Kidney tubule cell (primary cell): ENCODE measurements around the gene PTRHD1.

ENCODE experiments used
- DNase-seq: peaks from one replicate; pipeline ENCODE4 v3.0.0-alpha.2; 2018; ENCODE audit warnings: low spot score

The PTRHD1 gene

DNA sequence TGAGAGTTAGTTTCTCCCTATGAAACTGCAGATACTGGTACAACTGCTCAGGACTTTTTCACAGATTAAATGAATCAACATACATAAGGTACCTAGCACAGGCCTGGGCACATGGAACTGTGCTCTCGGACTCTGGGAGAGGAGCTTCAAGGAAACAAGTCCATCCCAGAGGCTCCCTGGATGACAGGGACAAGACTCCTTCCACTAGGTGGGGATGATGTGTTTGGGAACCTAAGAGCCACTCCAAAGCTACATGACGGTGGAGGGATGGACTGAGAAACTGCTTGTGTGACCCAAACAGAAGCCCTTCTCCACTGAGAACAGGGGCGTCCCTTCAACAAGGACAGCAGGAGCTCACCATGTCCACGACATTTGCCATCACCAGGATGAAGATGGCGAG is 37.2 kb upstream of the PTRHD1 start:
- DNase-seq = no peak

GRCh38 chr2:24828238-24828996 is 35.2 kb upstream of the PTRHD1 start:
- DNase-seq = no peak

DNA sequence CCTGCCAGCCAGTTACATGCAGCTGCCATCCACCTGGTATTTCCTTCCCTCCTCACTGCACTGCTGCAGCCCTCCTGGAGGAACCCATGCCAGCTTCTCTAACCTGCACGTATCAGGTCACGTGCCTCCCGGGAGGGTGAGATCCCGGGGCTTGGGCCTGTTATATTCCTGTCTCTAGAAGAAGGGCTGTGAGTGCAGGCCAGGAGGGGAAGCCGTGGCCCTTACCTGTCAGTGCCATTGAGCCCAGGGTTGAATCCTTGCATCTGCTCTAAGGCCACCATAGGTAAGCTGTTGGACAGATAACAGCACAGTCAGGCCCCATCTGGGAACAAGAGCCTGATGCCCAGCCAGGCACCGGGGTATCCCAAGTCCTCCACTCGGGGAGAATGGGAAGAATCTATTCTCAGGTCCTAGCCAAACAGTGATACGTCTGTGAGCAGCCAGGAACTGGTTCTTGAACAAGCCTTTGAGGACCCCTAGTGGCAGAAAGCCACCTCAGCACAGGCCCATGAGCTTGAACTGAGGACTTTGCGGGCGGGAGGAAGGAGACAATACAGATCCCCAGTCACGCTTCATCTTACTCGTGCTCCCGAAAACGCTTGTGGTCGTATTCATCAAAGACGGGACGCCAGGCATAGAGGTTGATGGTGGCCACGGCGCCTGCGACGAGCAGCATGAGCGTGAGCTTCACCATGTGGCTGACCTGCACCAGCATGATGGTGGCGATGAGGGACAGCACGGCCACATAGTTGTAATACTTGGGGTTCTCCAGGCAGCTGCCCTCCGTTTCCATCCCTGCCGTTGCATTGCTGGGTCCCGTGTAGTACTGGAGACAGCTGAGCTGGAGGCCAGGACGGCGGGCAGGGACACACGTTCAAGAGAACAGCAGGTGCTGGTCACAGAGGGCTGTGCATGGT is 34.4 kb upstream of the PTRHD1 start:
- peak; percentile 84 for DNase-seq

- DNase-seq = no peak
Measured at GRCh38 chr2:24826773-24827145, 33.6 kb upstream of the PTRHD1 start.

GRCh38 chr2:24825883-24826772 is 32.9 kb upstream of the PTRHD1 start:
- DNase-seq = peak; percentile 23

GRCh38 chr2:24824966-24825882 is 32.0 kb upstream of the PTRHD1 start:
- DNase-seq = no peak

DNA sequence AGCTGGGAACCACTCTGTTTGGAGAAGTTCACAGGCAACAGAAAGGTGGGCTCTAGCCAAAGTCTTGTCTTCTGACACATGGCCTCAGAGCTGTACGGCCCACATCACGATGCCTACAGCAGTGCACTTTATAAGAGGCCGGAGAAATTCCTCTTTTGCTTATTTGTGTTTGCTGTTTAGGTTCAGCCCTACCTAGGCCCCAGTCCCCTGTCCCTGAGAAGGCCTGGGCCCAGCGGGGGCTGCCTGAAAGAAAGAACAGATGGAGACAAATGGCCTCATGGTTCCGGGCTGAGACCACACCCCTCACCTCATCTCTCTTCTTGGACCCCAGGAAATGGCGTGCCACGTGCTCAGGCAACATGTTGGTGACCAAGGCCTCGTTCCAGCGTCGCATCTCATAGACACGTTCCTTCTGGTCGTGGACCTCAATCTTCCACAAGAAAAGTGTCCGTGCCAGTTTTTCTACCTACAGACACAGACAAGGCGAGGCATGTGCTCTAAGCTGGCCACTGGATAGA is 30.9 kb upstream of the PTRHD1 start:
- no peak for DNase-seq

DNA sequence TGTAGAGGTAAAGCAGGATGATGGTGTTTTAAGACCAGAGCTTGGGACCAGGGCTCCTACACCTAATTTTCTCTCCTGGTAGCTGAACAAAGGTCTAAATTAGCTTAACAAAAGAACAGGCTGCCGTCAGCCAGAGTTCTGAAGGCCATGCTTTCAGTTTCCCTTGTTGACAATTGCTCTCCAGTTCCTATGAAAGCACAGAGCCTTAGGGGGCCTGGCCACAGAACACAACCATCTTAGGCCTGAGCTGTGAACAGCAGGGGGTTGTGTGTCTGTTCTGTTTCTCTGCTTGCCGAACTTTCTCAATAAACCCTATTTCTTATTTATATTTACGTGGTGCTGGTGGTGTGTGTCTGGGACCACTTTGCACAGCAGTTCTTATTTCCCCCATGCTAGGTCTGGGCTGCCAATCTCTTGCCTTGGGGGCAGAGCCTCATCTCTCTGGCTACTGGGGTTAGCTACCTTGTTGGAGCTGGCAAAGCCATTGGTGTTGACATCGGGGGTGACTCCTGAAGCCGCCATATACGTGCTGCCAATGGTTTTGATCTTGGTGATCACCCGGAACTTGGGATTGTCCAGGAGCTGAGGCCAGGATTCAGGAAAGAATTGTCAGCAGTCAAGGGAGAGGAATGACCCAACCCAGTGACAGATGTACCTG is 29.0 kb upstream of the PTRHD1 start:
- no peak for DNase-seq

- no peak for DNase-seq
Measured at GRCh38 chr2:24821433-24821891, 28.3 kb upstream of the PTRHD1 start.

DNA sequence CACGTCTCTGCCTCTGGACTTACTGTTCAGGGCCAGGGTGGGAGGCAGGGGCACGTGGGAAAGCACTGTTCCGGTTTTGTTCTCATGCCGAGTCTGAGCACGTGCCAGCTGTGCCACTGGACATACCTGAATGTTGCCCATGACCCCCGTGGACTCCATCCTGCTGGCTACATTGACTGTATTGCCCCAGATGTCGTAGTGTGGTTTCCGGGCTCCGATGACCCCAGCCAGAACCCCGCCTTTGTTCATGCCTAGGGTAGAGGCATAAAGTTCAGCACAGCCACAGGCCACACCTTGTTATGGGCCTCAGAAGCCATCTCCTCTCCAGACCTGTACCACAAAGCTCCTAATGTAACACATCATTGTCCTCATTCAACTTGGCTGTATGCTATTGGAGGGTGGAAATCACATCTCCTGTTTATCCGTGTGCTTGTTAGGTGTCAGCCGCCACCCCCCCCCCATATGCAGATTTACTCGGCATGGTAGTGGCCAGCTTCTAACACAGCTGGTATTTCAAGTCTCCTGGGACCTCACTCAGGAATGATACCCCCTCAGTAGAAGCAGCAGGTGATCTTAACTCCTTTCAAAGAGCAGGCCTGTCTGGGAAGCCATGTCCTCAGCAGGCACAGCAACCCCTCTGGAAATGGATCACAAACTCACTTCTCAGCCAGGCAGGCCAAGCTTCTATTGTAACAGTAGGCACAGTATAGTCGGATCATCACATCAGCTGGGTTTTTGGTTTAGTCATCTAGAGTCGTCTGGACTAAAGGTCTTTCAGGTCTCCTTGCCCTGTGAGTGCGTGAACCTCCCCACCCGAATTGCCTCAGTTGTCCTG is 27.6 kb upstream of the PTRHD1 start:
- no peak for DNase-seq

DNA sequence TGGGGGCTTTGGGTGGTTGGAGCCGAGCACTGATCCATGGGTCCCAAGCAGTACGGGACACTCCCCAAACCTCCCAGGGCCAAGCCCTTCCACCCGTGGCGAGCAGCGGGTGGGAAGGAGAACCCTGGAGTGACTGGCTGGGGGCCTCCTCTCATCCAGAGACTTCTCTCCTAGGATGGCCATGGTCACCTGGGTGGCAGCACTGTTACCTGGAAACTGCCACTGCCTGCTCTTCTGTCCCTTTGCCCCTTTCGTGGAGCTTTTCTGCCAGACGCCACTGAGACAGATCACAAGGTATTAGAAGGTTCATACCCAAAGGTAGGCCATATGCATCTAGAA is 27.0 kb upstream of the PTRHD1 start:
- DNase-seq = no peak

- no peak for DNase-seq
Measured at GRCh38 chr2:24819442-24820174, 26.4 kb upstream of the PTRHD1 start.

GRCh38 chr2:24818721-24819167 is 25.6 kb upstream of the PTRHD1 start:
- no peak for DNase-seq

GRCh38 chr2:24816884-24817283 is 23.7 kb upstream of the PTRHD1 start:
- peak; percentile 25 for DNase-seq

GRCh38 chr2:24816404-24816803 is 23.2 kb upstream of the PTRHD1 start:
- no peak for DNase-seq

GRCh38 chr2:24815171-24815570 is 22.0 kb upstream of the PTRHD1 start:
- DNase-seq = no peak

DNA sequence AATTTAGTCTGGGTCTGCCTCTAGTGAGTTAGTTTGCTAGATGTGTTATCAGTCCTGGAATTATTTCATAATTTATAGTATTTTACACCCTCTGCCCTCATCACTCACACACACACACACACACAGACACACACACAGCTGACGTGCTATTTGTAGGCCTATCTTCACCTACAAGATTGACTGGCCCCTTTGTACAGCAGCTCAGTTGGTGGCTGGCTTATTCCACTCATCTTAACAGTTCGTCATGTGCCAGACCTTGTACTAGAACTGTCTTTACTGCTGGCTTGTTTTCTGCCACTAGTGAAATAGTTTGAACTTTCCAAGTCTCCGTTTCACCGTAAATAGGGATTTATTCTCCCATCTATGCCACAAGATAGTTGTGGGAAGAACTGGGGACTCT is 21.3 kb upstream of the PTRHD1 start:
- DNase-seq = no peak

GRCh38 chr2:24813691-24814137 is 20.5 kb upstream of the PTRHD1 start:
- no peak for DNase-seq
